HG03097 (cell line): ENCODE results near the gene CARNS1.

Experiments used
- ATAC-seq: cut with Tn5 transposase; IDR thresholded peaks from one replicate; pipeline ENCODE4 v1.9.1; 2021; ENCODE audit not compliant: unreplicated experiment, low FRiP score

The CARNS1 gene

DNA sequence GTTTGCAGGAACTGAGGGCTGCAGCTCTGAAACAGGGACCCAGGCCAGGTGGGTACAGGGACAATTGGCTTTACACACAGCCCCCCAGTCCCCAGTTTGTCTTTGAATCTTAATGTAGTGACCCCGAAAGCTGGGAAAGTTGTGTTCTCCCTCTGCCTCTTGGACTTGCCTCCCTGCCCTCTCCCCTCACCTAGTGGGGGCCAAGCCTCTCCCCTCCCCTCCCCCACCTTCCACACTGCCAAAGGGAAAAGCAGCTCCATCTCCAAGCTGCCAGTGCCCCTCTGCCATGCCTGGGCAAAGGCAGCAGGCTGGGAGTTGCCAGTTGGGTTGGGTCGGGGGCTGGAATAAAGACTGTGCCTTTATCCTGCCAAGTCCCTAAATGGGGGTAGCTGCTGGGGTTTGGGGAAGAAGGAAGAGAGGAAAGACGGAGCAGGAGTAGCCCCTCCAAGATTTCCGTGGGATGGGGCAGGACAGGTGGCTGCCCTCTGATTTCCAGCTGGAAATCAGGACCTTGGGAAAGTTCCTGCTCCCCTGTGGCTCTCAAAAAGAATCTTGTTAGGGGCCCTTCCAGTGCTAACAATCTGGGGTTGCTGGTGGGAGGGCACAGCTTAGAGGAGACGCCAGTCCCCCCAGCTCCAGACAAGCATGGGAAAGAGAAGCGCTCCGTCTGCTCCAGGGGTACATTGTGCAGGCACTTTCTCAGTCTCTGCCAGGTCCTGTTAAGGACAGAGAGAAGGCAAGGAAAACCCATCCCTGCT, 39.2 kb upstream of the CARNS1 start:
- ATAC-seq: no peak

DNA sequence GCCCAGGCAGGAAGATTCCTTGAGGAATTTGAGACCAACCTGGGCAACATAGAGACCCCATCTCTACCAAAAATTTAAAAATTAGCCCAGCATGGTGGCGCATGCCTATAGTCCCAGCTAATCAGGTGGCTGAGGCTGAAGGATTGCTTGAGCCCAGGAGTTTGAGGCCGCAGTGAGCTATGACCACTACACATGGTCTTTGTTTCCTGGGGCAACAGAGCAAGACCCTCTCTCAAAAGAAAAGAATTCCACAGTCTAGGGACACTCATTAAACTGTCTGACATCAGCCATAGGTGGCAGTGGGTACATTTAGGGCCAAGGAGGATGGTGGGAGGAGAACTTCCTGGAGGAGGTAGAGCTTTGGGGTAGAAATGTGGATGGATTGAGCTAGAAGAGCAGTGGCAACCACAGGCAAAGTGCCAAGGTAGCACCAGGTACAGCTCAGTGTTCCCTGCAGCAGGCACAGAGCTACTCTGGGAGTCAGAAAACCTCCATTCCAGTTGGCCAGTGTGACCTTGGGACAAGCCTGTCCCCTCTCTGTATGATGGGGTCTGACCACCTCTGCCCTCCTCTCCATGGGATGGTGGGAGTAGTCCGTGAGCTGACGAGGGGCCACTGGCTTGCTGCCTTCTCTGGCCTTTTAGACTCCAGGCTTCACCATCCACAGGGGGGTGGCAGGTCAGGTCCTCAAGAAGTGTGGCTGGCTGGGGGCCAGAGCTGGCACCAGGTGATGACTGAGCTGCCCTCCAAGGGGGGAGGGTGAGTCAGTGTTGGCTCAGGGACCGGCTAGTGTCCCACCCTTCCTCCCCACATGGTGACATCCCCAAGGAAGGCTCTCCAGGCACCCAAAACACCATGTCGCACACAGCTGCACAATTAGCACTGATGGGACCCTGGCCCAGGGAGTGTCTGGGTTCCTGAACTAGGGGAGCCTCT, 38.3 kb upstream of the CARNS1 start:
- ATAC-seq: no peak

GRCh38 chr11:67378544-67378943, 36.9 kb upstream of the CARNS1 start:
- no peak for ATAC-seq

DNA sequence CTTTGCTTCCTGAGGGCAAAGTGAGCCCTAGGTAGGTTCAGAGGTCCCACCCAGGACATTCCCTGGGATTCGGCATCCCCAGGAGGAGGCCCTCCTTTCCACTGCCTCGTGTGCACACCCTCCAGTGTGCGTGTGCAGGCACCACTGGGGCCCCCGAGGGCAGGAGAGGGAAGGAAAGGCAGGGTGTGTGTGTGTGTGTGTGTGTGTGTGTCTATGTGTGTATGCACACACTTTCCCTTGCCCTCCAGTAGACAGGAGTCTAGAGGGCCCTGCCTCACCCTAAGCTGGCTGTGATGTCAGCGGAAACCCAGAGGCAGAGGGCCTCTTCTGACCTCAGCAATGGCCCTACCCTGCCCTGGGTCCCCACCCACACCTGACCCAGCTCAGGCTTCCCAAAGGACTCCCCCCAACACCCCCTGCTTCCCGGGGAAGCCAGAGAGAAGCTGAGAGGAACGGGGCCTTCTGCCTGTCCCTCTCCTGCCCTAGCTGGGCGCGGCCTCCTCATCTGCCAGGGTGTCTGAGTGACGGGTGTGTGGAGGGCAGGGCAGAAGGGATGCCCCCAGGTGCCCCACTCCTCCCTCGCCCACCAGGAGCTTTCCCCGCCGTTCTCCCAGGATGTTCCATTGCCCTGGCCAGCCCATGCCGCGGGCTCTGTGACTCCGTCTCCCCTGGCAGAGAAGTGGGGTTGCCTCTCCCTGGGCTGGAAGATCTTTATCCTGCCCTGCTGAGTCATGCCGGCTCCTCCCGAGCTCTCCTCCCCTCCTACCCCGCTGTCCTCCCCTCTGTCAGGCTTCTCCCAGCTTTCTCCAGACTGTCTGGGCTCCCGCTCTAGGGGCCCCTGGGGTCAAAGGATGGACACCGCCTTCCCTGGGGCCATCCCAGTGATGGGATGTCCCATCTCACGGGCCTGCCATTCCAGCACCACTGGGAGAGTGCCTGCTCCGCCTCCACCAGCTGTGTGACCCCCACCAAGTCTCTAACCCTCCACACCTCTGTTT, 36.1 kb upstream of the CARNS1 start:
- no peak for ATAC-seq

DNA sequence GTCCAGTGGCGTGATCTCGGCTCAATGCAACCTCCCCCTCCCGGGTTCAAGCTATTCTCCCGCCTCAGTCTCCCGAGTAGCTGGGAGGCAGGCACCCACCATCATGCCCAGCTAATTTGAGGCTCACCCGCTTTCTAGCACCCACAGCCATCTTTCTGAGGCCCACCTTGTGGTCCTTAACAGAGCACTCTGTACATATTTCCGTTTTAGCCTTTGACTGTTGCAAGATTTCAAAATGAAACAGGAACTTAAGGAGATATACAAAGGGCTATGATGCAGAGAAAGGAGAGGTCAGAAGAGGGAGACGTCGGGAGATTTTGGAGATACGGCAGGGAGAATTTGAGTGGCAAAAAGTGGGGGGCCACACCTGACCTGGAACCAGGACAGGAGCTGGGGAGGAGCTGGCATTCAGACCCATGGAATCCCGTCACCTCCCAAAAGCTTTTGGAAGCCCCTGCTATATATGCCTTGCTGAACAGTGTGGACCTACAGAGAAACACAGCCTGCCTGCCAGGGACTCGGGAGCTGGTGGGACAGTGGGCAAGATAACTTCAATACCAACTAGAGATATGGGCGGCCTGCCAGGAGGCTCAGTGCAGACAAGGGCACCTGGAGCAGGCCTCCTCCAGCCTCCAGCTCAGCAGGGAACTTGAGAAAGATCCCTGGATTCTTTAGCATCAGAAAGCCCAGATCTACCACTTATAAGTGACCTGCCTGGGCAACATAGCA, 34.1 kb upstream of the CARNS1 start:
- no peak for ATAC-seq

DNA sequence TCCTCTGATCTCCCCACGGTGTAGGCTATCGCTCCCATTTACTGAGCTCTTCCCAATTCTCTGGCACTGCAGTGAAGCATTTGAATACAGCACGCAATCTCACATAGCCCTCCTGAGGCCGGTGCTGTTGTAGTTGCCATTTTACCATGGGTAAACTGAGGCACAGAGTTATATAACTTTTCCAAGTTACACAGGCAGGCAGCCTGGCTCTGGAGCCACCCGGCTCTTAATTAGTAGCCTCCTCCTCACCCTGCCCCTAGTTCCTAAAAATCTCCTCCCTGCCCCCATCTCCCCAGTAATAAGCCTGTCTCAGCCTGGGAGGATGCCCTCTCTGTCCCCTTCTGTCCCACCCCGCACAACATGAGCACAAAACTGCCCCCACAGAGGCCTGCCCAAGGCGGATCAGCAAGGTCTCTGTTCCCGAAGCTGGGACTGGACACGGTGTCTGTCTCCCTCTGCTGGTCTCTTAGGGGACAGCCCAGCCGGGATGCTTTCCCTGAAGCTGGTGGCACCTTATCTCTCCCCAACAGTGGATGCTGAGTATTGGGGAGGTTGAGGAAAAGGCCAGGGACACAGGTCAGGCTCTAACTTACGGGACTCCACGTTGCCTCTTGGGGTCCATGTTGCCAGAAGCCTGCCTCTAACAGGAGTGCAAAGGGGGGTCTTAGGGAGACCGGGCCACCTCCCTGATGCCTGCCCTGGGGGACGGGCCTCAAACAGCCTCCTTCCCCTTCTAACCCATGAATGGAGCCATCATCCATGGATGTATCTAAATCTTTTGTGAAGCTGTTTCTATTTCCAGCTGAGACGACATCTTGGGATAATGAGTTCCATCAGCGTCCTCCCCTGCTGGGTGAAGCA, 33.0 kb upstream of the CARNS1 start:
- ATAC-seq: no peak

- ATAC-seq: no peak
These were observed 30.6 kb upstream of the CARNS1 start for GRCh38 chr11:67384851-67385366.

GRCh38 chr11:67387069-67387468, 28.4 kb upstream of the CARNS1 start:
- no peak for ATAC-seq

DNA sequence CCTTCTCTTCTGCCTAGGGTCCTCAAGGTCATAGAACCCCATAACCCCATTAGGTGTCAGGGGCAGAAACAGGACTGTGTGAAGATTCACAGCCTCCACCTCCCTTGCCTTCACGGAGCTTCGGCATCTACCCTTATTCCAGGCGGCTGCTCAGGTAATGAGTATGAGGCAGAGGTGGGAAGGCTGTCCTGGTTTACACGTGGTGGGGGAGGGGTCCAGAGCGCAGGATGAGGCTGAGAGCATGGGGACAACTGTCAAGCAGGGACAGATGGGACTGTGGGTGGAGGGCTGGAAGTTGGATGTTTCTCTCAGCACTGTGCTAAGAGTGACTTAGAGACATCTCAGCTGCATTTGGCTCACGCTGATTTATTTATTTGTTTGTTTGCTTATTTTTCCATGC, 28.0 kb upstream of the CARNS1 start:
- ATAC-seq: no peak

DNA sequence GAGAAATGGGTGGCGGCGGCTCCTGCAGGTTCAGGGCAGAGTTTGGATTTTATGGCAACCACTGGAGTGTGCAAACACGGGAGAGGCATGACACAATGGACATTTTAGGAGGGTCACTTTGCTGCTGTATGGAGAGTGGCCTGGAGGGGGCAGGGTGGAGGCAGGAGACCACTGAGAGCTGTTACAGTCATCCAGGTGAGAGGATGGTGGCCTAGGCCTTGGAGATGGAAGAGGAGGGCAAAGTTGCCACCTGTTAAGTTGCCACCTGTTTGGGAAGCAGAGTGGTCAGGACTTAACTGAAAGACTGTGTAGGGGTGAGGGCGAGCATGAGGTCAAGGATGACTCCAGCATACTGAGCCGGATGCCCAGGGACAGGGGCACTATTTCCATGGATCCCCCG, 26.0 kb upstream of the CARNS1 start:
- ATAC-seq: no peak

DNA sequence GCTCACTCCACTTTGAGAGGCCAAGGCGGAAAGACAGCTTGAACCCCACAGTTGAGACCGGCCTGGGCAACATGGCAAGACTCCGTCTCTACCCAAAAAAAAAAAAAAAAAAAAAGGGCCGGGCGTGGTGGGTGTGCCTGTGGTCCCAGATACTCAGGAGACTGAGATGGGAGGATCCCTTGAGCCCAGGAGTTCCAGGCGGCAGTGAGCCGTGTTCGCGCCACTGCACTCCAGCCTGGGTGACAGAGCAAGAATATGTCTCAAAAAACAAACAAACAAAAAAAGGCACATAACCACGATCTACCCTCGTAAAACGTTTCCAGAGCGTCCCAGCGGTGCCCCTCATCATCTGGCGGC, 24.6 kb upstream of the CARNS1 start:
- ATAC-seq: no peak

DNA sequence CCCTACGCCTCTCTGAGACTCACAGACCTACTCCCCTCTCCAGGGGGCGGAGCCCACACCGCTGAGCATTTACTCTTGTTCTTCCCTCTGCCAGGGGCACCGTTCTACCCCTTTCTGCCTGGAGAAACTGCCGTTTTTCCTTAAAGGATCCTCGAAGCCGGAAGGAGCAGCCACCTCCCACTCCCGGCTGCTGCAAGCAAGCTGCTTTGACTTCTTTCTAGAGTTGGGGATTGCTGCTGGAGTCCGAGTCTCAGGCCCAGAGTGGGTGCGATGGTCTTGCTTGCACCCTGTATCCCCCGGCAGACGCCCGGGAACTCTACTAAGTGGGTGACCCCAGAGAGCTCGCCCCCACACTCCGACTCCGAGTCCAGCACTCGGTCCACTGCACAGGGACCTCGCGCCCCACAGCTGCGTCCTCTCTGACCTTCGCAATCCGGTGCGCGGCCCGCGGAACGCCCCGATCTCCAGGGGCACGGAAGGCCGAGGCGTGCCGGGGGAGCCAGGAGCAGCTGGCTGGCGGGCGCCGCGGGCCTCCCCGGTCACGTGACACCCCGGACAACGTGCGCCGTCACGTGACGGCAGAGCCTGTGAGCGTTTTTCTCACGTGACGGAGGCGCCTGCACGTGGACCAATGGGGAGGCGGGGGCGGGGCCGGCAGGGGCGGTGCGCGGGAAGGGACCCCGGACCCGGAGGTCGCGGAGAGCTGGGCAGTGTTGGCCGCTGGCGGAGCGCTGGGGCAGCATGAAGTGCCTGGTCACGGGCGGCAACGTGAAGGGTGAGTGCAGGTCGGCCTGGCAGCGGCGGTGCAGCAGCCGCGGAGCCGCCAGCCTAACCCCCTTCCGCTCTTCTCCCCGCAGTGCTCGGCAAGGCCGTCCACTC, 23.9 kb upstream of the CARNS1 start, which contains the start of gene RAD9A:
Gene RAD9A, plus strand, starts transcription at position 683 of the 879 bp plus-strand sequence. Its CDS starts 59 bp downstream, at position 742.
- ATAC-seq: peak; percentile 46

GRCh38 chr11:67392183-67392715, 23.2 kb upstream of the CARNS1 start:
- peak; percentile 17 for ATAC-seq

DNA sequence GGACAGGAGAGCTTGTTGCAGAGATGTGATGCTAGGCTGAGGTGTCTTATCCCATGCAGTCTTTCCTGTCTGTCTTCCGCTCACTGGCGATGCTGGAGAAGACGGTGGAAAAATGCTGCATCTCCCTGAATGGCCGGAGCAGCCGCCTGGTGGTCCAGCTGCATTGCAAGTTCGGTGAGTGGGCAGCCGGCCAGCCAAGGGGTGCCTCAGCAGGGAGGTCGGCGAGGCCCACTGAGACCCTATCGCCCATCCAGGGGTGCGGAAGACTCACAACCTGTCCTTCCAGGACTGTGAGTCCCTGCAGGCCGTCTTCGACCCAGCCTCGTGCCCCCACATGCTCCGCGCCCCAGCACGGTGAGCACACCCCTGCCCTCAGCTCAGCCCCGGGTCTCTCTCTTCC, 22.0 kb upstream of the CARNS1 start:
- ATAC-seq: no peak

GRCh38 chr11:67393990-67394389, 21.5 kb upstream of the CARNS1 start:
- ATAC-seq: no peak

DNA sequence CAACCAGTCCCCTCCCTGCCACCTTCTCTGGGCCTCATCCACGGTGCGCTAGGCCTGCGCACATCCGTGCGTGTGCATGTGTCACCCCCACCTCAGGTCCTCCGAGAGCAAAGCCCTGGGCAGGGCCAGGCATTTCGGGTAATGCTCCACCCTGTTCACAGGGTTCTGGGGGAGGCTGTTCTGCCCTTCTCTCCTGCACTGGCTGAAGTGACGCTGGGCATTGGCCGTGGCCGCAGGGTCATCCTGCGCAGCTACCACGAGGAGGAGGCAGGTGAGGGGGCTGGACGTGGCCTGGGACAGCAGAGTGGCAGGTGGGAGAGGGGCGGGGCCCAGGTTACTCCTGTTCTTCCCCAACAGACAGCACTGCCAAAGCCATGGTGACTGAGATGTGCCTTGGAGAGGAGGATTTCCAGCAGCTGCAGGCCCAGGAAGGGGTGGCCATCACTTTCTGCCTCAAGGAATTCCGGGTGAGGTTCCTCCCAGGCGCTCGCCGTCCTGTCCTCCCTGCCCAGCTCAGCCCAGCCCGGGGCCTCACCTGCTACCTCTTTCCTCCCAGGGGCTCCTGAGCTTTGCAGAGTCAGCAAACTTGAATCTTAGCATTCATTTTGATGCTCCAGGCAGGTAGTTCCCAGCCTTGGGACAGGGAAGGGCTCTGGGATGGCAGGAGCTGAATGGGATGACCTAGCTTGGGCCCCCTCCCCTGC, 19.8 kb upstream of the CARNS1 start:
- no peak for ATAC-seq

GRCh38 chr11:67396259-67396581, 19.3 kb upstream of the CARNS1 start:
- ATAC-seq: no peak
